Neural progenitor cell (in vitro differentiated cells): ENCODE results near the gene SRGAP3.

Experiments
- CTCF ChIP-seq: fragments of 200-600 bp; sonication (generic); IDR thresholded peaks from 2 replicates; pipeline ENCODE4 v1.5.1; 2017; ENCODE audit warnings: antibody characterized with exemption, mild to moderate bottlenecking
- EZH2 ChIP-seq: fragments of 200-600 bp; sonication (generic); IDR thresholded peaks from 2 replicates; pipeline ENCODE4 v1.6.1; 2017; ENCODE audit warnings: antibody characterized with exemption, mild to moderate bottlenecking, moderate library complexity
- EZH2phosphoT487 ChIP-seq: fragments of 200-600 bp; sonication (generic); IDR thresholded peaks from 2 replicates; pipeline ENCODE4 v1.6.1; 2017; ENCODE audit warnings: antibody characterized with exemption

GRCh38 chr3:9229879-9230278 lies 19.6 kb downstream of the SRGAP3 start:
- no peak for TF ChIP-seq CTCF
- TF ChIP-seq EZH2, result no peak
- TF ChIP-seq EZH2phosphoT487, result no peak
